ENCODE results near the gene MYL3. TPM values are rescaled to one million over a fixed set of nuclear protein-coding genes. Genes with fewer than 3 reads are reported as not detected.

MYL3 gene
- polyA plus RNA-seq, 1 donor (not counting 4 experiments of a cell fraction or from before 2014, with no cell fraction given): not detected

Other genes with a start within 250 kb of the MYL3 start
- 35.0 to 76.9 TPM (median 40.9 TPM) in 3 replicates for gene ALS2CL, start 169.8 kb downstream of the MYL3 start, polyA plus RNA-seq
- gene TMIE, start 162.1 kb downstream of the MYL3 start, polyA plus RNA-seq: 0.04 to 0.07 TPM in 2 of 3 replicates, not detected in the other
- gene PRSS50, start 145.6 kb downstream of the MYL3 start, polyA plus RNA-seq: not detected in 3 replicates
- gene PTH1R, start 14.3 kb upstream of the MYL3 start, polyA plus RNA-seq: not detected in 3 replicates
- 24.0 to 41.9 TPM (median 27.5 TPM) in 3 replicates for gene CCDC12, start 113.3 kb upstream of the MYL3 start, polyA plus RNA-seq
- 22.8 to 48.7 TPM (median 28.7 TPM) in 3 replicates for gene NBEAL2, start 116.2 kb upstream of the MYL3 start, polyA plus RNA-seq